Adrenal gland (tissue), 12 donors: ENCODE results near the gene BTNL8. TPM values are rescaled to one million over a fixed set of nuclear protein-coding genes. Genes with fewer than 3 reads are reported as not detected.
"Not testable (repeated sequence)": the region's sequence is repeated elsewhere in the genome, so short reads cannot be mapped to it uniquely, and the experiment has no call there.

Source experiments
- DNase-seq, 7 donors: peaks; one replicate each; pipeline ENCODE4 v3.0.0-alpha.2; 2019 to 2020
- H3K27ac ChIP-seq, 5 donors: fragments of 200-600 bp; sonication (generic) in 4 of 5; 1 replicate in 3 of 5; 2 replicates in 2 of 5; pipeline versions ENCODE4 v1.5.1 to v1.8.0; 2016 to 2020; ENCODE audit warnings: mild to moderate bottlenecking in 1 of 5
- H3K27me3 ChIP-seq: fragments of 200-600 bp; 2 replicates; pipeline ENCODE4 v1.8.0; 2021
- H3K36me3 ChIP-seq, 2 donors: fragments of 200-600 bp; replicated peaks in 1 of 2; 1 replicate in 1 of 2; 2 replicates in 1 of 2; pipeline versions ENCODE4 v1.5.1 to v1.8.0; 2018 to 2022
- H3K4me1 ChIP-seq, 2 donors: fragments of 200-600 bp; replicated peaks in 1 of 2; 1 replicate in 1 of 2; 2 replicates in 1 of 2; pipeline versions ENCODE4 v1.5.1 to v1.8.0; 2018 to 2021
- H3K4me3 ChIP-seq, 4 donors: fragments of 200-600 bp; sonication (generic) in 3 of 4; one replicate each; pipeline ENCODE4 v1.5.1; 2016 to 2018
- H3K9me3 ChIP-seq, 3 donors: fragments of 200-600 bp; sonication (generic) in 1 of 3; replicated peaks in 1 of 3; 1 replicate in 2 of 3; 2 replicates in 1 of 3; pipeline versions ENCODE4 v1.5.1 to v1.8.0; 2016 to 2021
- CTCF ChIP-seq, 6 experiments: fragments of 450-650 bp in 4 of 6; fragments of 200-600 bp in 2 of 6; sonication (generic) in 1 of 6; IDR thresholded peaks; 1 replicate in 5 of 6; 2 replicates in 1 of 6; pipeline versions ENCODE4 v1.5.1 to v1.8.0; 2016 to 2021; ENCODE audit warnings: antibody characterized with exemption in 6 of 6, mild to moderate bottlenecking in 2 of 6, moderate library complexity in 1 of 6
- POLR2A ChIP-seq, 2 donors: fragments of 450-650 bp; IDR thresholded peaks; one replicate each; pipeline ENCODE4 v1.6.1; 2017; ENCODE audit warnings: antibody characterized with exemption in 2 of 2, mild to moderate bottlenecking in 2 of 2, moderate library complexity in 1 of 2
- WGBS, 4 donors: extraction: QIAGEN DNeasy Blood & Tissue Kit in 2 of 4; methylation state at CpG; one replicate each; pipeline versions ENCODE4 v1.1.5 to v1.1.7; 2013 to 2017; 5-methylcytosine and 5-hydroxymethylcytosine counted together
- intact Hi-C, 2 donors: fragments of 100-400 bp; cut with DNase I; formaldehyde crosslinking; loops; one replicate each; pipeline versions ENCODE4 v1.14.1 to v1.15.0; 2022 to 2023
- polyA plus RNA-seq, 3 donors: library from polyadenylated mRNA; stranded (reverse); fragments of 200-250 nt in 2 of 3; fragments of 350-450 nt in 1 of 3; fragmentation: Illumina TruSeq in 1 of 3; extraction: RNeasy Lipid Tissue Mini Kit (QIAGEN cat#74804) in 1 of 3; gene quantifications; one replicate each; pipeline ENCODE4 v1.2.3, GENCODE V29; 2013 to 2014
- total RNA-seq, 9 donors: library from RNA; depleted of rRNA in 4 of 9; stranded (reverse); fragments of >200 nt in 4 of 9; fragments of 120-200 nt in 1 of 9; fragmentation: NEBNext Ultra II Directional in 1 of 9; extraction: Animal tissue kit (Norgen Biotek cat#: 25700) in 1 of 9; gene quantifications; one replicate each; pipeline versions ENCODE4 v1.1.0 to v1.2.4, GENCODE V29; 2013 to 2023
- donor health status: healthy with polysubstance abuse.
- donor health status: Bipolar disorder and iron deficiency.
- donor health status: DM: yes; HTN: yes; CAD: no.
- donor health status: DM: no; HTN: no; CAD: no.
- donor health status: DM: no; HTN: no; CAD: no.
- donor health status: DM: yes; HTN: yes; CAD: no.

The BTNL8 gene
- total and polyA plus RNA-seq, 12 donors, result 0.07 to 1.9 (median 0.64) TPM; not detected in 4

DNA sequence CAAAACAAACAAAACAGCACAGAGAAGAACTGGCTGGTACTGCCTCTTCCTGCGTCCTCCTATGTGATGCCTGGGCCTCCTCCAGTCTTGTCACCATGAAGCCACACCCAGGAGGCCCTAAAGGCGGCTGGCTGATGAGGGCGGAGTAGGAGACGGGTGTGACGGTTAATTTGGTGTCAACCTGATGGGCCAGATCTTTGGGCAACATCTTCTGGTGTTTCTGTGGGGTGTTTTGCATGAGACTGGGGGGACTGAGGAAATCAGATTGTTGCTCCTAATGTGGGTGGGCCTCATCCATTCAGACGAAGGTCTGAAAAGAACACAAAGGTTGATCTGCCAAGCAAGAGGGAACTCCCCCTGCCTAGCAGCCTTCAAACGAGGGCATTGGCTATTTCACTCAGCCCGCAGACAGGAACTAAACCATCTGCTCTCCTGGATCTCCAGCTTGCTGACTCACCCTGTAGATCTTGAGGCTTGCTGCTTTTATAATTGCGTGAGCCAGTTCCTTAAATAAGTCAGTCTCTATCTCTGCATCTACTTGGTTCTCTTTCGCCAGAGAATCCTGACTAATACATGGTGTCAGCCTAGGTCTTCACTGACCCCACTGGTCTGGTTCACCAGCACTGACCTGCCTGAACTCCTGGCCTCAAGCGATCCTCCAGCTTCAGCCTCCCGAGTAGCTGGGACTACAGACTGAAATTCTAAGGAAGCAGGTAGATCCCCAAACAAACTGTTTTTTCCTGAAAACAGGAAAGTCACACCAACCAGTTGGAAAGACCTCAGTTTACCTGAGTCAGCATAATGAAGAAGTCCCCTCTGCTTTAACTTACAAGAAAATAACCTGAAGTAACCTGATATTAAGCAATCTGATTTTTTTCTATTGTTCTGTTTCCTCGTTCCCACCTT lies 25.1 kb upstream of the BTNL8 start:
- H3K27me3 ChIP-seq, result no peaks in the 10 kb centered on the region
- no peaks in the 10 kb centered on the region for H3K4me1 ChIP-seq
- H3K9me3 ChIP-seq, result no peaks in the 10 kb centered on the region
- intact Hi-C loops, result loop anchor here in 1 of 2 donors (10.0 kb wide), 1 partner anchor 281 kb away; no protein-coding TSS in a partner anchor
- WGBS, 4 donors, result 69 to 76% (median 71%) methylated on average over 13 of the region's 13 CpGs
- peak in 3 of 7 donors; percentile 26 to 44 (median 37) for DNase-seq
- TF ChIP-seq CTCF (IDR thresholded peaks at IDR 0.05) (no peak), POLR2A (IDR thresholded peaks at IDR 0.05) (no peak)
- peak overlapping the region in 1 of 5 donors; percentile 55 for H3K27ac ChIP-seq
- H3K36me3 ChIP-seq, result no peaks in the 10 kb centered on the region
- H3K4me3 ChIP-seq, result no peak overlapping the region

DNA sequence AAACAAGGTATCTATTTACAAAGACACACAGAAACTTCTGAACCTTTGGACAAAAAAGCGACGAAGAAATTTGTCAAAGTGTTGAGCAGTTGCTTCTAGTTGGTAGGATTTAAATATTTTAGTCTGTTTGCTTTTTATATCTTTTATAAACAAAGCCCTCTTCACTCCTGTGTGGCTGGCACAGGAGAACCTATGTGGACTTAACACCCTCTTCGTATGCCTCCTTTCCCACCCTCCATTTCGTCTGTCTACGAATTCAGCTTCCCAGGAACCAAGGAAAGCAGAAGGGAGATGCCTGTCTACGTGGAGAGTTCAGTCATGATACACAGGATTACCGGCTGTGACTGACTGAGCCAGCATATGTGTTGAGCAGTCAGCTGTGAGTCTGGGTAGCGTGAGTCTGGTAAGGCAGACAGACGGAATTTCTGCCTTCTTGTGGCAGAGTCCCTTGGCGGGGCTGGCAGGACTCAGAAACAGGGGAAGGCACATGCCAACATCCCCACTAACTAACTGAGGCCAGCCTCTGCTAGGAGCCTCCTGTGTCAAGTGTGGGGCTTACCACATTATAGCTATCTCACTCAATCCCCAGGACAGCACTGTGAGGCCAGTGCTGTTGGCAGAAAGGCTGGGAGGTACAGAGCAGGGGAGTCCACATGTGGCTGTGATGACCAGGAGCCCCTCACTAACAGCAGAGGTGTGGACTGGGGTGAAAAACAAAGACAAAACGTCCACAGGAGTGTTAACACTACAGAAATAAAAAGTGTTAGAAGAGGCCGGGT lies 24.0 kb upstream of the BTNL8 start:
- Histone ChIP-seq H3K27me3 (no peaks in the 10 kb centered on the region), H3K4me1 (no peaks in the 10 kb centered on the region), H3K9me3 (no peaks in the 10 kb centered on the region), H3K4me3 (no peak overlapping the region), H3K36me3 (no peaks in the 10 kb centered on the region), H3K27ac (no peak overlapping the region)
- TF ChIP-seq POLR2A (IDR thresholded peaks at IDR 0.05) (no peak), CTCF (IDR thresholded peaks at IDR 0.05) (no peak)
- intact Hi-C loops, result loop anchor here in 1 of 2 donors (10.0 kb wide), 1 partner anchor 280 kb away; no protein-coding TSS in a partner anchor
- DNase-seq, result no peak
- 74 to 85% (median 77%) methylated on average over 11 to 12 of the region's 12 CpGs for WGBS, 4 donors

DNA sequence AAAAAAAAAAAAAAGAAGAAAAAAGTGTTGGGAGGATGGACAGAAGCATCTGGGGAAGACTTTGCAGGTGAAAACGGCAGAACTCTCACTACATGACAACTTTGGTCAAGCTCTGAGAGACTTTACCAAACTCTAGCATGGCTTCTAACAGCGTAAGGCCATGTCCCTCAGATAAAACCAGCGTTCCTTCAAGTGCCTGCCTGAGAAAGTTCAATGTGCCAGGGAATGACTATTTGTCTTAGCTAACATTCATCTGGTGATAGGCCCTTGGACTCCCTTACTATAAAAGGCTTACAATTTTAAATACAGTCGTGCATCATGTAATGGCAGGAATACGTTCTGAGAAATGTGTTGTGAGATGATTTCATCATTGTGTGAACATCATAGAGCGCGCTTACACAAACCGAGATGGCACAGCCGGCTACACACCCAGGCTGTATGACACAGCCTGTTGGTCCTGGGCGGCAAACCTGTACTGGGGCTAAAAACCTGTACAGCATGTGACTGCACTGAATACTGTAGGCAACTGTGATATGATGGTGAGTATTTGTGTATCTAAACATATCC lies 23.0 kb upstream of the BTNL8 start:
- Histone ChIP-seq H3K27me3 (no peaks in the 10 kb centered on the region), H3K36me3 (no peaks in the 10 kb centered on the region), H3K9me3 (no peaks in the 10 kb centered on the region), H3K4me1 (no peaks in the 10 kb centered on the region), H3K27ac (no peak overlapping the region), H3K4me3 (no peak overlapping the region)
- 71 to 81% (median 76%) methylated on average over 10 of the region's 10 CpGs for WGBS, 4 donors
- TF ChIP-seq CTCF (IDR thresholded peaks at IDR 0.05), result no peak
- no peak for TF ChIP-seq POLR2A (IDR thresholded peaks at IDR 0.05)
- intact Hi-C loops, result loop anchor here in 1 of 2 donors (10.0 kb wide), 1 partner anchor 279 kb away; no protein-coding TSS in a partner anchor
- no peak for DNase-seq

DNA sequence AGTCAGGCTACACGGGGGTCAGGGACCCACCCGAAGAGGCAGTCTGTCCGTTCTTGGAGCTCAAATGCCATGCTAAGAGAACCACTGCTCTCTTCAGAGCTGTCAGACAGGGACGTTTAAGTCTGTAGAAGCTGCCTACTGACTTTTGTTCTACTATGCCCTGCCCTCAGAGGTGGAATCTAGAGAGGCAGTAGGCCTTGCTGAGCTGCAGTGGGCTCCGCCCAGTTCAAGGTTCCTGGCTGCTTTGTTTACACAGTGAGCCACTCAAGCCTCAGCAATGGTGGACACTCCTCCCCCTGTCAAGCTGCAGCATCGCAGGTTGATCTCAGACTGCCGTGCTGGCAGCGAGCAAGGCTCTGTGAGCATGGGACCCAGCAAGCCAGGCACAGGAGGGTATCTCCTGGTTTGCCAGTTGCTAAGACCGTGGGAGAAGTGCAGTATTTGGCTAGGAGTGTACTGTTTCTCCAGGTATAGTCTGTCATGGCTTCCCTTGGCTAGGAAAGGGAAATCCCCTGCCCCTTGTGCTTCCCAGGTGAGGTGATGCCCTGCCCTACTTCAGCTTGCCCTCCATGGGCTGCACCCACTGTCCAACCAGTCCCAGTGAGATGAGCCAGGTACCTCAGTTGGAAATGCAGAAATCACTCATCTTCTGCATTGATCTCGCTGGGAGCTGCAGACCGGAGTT lies 13.0 kb upstream of the BTNL8 start:
- intact Hi-C loops, H3K27me3 ChIP-seq, DNase-seq, H3K4me3 ChIP-seq, H3K4me1 ChIP-seq, H3K27ac ChIP-seq, H3K9me3 ChIP-seq, H3K36me3 ChIP-seq: not testable (repeated sequence)
- 58 to 80% (median 64%) methylated on average over 7 to 11 of the region's 11 CpGs for WGBS, 4 donors
